GM21576 (cell line): ENCODE data around the gene ANKRD44.

Source experiments
- ATAC-seq: cut with Tn5 transposase; IDR thresholded peaks from one replicate; pipeline ENCODE4 v1.9.1; 2021; ENCODE audit warnings: mild to moderate bottlenecking, moderate library complexity; ENCODE audit not compliant: unreplicated experiment

Gene ANKRD44

DNA sequence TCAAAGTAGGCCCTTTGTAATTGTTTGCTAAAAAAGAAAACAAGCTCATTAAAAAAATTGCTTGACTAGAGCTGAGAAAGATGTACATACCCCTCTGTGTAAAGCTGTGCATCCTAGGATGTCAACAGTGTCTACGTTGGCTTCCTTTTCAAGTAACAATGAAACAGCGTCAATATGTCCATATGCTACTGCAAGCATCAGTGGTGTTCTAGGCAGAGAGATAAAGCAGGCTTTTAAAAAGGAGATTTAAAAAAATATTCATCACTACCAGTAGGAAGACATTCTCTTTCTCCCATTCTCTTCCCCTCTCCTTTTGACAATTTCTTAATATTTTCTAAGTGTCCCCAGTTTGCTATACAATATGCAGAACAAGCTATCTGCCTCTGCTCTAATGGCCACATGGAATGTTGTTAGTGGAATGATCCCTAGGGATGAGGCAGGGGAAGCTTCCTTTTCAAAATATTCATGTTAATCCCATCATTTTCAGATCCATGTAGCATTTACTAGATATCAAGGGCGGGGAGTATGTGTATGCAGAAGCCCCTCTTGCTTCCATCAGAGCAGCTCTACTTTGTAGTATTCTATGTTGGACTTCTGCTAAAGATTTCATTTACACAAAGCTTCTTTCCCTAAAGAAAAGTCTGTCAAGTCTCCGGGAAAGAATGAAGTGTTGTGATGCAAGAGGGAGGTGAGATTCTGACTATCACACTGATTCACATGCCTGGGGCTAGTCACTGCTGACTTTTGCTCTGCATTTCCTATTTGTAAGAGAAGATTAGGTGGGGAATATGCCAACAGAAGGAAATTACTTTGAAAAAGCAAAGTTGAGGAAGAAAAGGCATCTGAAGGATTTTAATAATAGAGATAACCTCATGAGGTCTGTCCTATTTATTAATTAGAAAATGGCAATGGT lies 302.6 kb downstream of the ANKRD44 start:
- ATAC-seq, result no peak

DNA sequence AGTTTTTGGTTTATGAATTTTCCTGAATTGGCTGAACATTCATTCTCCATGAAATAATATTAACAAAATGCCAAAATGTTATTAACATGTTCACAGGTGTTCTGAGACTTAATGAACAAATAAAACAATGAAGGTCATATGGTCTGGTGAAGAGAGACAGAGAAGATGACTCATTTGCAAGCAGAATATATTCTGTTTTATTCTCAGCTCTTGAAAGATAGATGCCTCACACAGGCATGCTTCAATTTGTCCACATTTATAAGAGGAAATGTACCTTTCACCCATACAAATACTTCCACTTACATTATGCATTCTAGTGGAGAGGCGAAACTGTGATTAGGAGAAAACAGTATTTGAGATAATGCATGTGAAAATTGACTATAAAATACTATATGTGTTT lies 308.7 kb downstream of the ANKRD44 start:
- no peak for ATAC-seq

DNA sequence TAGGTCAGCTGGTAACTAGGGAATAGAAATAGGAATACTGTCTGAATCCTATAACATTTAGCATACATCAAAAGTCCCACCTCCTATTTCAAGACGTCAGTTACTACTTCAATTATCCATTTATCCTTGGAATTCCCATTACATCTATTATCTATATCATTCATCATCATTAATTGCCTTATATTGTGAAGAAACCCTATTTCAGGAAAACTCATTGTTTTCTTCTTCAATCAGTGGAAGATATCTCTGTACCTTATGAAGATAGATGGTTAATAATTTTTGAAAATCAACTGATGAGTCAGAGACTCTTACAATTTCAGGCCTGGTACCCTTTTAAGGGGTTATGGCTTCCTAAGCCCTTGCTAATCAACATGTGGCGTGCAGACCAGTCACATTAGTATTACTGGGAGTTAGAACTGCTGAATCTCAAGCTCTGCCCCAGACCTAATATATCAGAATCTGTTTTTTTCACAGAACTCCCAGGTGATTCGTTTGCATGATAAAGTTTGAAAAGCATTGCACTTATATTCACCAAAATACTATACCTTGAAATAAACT lies 314.7 kb downstream of the ANKRD44 start:
- ATAC-seq, result no peak

DNA sequence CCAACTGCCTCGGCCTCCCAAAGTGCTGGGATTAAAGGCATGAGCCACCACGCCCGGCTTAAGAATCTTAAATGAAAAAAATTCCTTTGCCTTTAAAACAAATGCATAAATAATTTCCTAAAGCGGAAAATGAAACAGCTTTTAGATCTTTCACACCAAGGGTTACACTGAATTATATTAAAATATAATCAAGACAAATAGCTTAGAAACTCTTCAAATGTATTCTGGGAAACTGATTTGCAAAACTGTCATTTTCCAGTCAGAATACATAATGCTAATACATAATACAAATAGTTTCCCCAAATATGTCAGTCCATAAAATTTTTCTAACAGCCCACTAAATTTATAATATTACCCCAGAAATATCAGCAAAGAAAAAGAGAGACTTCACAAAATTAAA lies 315.8 kb downstream of the ANKRD44 start:
- ATAC-seq, result no peak

DNA sequence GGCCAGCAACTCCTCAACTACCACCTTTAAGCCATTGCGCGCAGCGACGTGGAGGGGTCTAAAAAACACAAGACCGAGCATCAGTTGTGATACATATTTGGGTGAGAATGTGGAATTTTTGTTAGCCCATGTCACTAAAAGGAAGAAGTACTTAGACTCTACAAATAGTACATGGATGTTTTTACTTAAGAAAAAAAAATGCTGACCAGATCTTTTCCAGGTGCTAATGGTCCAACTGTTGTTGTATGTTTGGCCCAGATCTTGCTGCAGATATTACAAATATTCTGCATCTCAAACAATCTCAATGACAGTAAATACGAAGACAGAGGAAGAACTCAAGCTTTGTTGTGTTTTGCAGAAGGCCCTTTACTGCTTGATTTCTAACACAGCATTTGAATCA lies 317.0 kb downstream of the ANKRD44 start:
- ATAC-seq, result no peak

DNA sequence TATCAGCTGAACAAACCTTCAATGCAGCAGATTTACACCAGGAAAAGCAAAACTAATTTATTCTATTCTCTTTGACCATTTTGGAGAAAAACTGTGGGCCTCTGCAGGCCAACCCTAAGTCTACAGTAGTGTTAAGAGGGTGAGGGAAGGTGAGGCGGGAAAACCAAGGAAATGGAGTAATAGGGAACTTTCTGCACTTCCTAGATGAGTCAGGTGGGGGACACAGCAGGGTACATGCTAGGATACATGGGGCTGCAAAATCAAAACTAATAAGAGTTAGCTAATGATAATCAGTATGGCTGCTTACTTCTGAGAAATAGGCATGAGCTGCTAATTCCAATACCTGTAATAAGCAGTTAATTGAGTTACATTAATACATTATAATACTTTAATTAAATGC lies 318.1 kb downstream of the ANKRD44 start:
- ATAC-seq, result no peak

- ATAC-seq, result no peak
Measured at GRCh38 chr2:196990788-196991461, 319.7 kb downstream of the ANKRD44 start.

- no peak for ATAC-seq
Measured at GRCh38 chr2:196990092-196990491, 320.5 kb downstream of the ANKRD44 start.

DNA sequence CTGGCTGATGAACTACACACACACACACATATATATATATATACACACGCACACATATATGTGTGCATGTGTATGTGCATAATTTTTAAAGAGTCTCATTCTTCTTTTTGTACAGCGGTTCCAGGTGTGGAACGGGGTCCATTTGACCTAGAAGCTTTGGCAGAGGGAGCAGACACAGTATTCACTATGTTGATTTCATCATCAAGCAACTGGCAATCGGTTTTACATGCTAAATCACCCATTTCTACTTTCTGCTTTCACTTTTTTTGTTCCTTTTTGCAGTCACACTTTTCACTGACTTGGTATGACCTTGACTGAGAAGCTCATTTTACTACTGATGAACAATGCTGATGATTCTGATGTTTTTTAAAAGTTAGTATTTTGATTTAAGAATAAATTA lies 321.1 kb downstream of the ANKRD44 start:
- no peak for ATAC-seq

DNA sequence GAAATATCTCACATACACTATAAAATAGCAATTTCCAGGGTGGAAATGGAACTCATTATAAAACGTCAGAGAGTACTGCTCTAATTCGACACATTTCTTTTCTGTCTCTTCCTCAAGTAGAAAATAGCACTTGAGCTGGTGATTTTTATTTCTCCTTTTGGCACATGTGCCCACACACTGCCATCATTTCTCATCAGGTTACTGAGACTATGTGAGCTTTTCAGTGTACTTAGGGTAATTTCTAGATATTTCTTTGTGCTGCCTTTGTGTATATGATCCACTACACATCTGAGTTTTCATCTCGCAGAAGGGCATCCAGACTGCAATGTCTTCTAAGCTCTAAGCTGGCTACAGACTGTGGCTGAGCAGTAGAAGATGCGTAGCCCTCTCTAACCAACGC lies 321.9 kb downstream of the ANKRD44 start:
- no peak for ATAC-seq

DNA sequence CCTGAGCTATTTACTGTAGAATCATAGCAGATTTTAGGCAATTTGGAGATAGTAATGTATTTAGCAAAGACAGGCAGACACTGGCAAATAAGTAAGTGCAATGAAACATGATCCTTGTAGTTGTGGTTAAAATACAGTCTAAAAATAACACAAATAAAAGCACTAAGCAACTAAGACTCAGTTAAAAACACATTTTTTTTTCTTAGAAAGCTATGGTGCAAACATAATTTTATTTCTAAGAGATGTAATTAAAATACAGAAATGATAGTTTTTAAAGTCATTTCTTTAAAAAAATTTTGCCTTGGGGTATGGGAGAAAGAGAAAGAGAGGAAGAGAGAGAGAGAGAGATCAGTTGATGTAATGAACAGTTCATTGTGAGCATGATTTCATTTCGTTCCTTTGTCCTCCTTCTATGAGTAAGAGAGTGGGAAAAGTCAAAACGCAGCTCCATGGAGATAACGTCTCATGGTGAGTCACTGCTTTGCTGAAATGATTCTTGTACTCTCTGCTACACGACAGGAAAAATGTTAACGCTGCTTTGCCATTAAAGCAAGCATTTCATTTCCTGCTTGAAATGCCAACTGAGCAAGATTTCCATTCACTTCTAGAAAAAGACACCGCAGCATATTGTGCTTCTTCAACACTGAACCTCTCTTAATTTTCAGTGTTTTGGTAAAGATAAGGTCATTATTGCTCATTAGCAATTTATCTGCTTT lies 322.8 kb downstream of the ANKRD44 start:
- ATAC-seq, result no peak

- no peak for ATAC-seq
Measured at GRCh38 chr2:196987298-196987648, 323.3 kb downstream of the ANKRD44 start.

DNA sequence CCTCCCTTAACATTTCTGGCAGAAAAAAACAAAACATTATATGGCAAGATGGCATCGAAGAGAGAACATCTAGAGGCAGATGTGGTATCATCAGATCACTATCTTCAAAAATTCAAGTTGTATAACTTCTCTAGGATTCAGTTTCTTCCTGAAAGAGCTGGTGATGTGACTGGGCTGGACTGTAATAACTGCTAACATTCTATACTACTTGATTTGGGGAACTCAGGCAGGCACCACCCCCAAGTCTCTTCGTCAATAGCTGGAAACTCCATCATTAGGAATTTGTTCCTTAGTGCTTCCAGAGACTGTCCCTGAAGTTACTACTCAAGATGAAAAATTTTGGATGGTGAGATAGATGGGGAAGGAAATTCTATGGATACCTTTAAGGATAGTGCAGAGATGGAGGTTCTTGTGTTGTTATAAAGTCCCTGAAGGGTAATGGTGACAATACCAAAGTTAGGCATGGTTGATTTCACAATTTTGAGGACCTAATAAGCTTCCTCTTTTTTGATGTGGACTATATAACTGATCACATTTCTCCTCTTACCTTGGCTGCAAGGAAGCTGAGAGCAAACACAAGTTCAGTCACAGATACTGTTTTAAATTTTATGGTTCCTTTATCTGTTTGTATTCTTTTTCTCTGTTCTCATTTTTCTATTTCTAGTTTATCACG lies 324.9 kb downstream of the ANKRD44 start:
- ATAC-seq, result no peak

DNA sequence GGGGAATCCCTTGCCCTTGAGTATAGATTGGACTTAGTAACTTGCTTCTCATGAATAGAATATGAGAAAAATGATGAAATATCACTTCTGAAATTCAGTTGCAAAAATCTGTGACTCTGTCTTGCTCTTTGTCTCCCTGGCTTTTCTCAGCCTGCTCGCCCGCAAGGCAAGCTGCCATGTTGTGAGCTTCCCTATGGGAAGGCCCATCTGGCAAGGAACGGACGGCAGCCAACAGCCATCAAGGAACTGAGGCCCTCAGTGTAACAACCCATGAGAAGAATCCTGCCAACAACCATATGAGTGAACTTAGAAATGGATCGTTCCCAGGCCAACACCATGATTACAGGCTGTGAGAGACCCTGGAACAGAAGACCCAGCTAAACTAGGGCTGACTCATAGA lies 325.7 kb downstream of the ANKRD44 start:
- no peak for ATAC-seq

- ATAC-seq, result no peak
Measured at GRCh38 chr2:196983934-196984333, 326.6 kb downstream of the ANKRD44 start.

- no peak for ATAC-seq
Measured at GRCh38 chr2:196980473-196980872, 330.1 kb downstream of the ANKRD44 start.

GRCh38 chr2:196980001-196980400 lies 330.6 kb downstream of the ANKRD44 start:
- ATAC-seq, result no peak

- ATAC-seq, result no peak
Measured at GRCh38 chr2:196977507-196977906, 333.1 kb downstream of the ANKRD44 start.

DNA sequence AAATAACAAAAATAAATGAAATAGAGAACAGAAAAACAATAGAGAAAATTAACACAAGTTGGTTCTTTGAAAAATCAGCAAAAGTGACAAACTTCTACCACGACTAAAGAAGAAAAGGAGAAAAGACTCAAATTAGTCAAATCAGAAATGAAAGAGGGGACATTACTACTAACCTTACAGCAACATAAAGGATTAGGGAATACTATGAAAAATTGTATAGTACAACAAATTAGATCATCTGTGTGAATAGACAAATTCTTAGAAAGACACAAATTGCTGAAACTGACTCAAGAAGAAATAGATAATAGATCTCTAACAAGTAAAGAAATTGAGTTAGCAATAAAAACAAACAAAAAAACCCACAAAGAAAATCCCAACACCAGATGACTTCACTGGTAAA lies 335.6 kb downstream of the ANKRD44 start:
- no peak for ATAC-seq

- no peak for ATAC-seq
Measured at GRCh38 chr2:196971574-196972279, 338.9 kb downstream of the ANKRD44 start.
